HCT116 (cell line): ENCODE results near the gene SLC27A2. TPM values are rescaled to one million over a fixed set of nuclear protein-coding genes. Genes with fewer than 3 reads are reported as not detected.

ENCODE experiments used
- ATAC-seq: fragments of 200-7000 bp; cut with Tn5 transposase; 2 replicates; pipeline ENCODE4 v1.9.1; 2020; ENCODE audit warnings: mild to moderate bottlenecking, moderate library complexity
- BruUV-seq: library from RNA; stranded (reverse); fragments of 400-500 nt; replicated peaks from 2 replicates; lab custom pipeline; 2021; lab: Mats Ljungman, UMichigan
- CTCF ChIA-PET: fragments of 300-600 bp; sonication (Branson Sonifier 250); formaldehyde crosslinking; loops from one replicate; lab custom pipeline; 2021; ENCODE audit warnings: antibody characterized with exemption; lab: Charles Lee
- POLR2A ChIA-PET: fragments of 300-600, 350-600 bp; sonication (Branson Sonifier 250); formaldehyde crosslinking; loops from one replicate; lab custom pipeline; 2021; ENCODE audit warnings: antibody characterized with exemption; lab: Charles Lee
- RAD21 ChIA-PET, 2 experiments: fragments of 300-600 bp; sonication (Branson Sonifier 250); formaldehyde crosslinking; loops; one replicate each; lab custom pipeline; 2023; ENCODE audit warnings: low total read pairs in 2 of 2; ENCODE audit not compliant: uncharacterized antibody in 2 of 2, unreplicated experiment in 2 of 2, low non-redundant PET in 1 of 2; lab: Charles Lee
- DNase-seq: peaks from one replicate; pipeline ENCODE4 v3.0.0-alpha.2; 2010; ENCODE audit warnings: low read depth, low spot score
- H2AFZ ChIP-seq: fragments of 200-600 bp; shearing (Covaris generic), sonication (generic); 2 replicates; pipeline ENCODE4 v1.6.1; 2017; ENCODE audit warnings: low read depth, mixed run types, mixed read lengths, antibody characterized with exemption, low read length; ENCODE audit not compliant: poor library complexity, severe bottlenecking
- H3K27ac ChIP-seq: 2 replicates; pipeline ENCODE4 v1.5.1; 2012; ENCODE audit warnings: low read depth, low read length
- H3K27me3 ChIP-seq: fragments of 200-600 bp; sonication (generic); 2 replicates; pipeline ENCODE4 v1.6.1; 2016; ENCODE audit warnings: mixed run types, low read length, mixed read lengths; ENCODE audit not compliant: insufficient read depth
- H3K36me3 ChIP-seq, 2 experiments: fragments of 200-500 bp in 1 of 2; fragments of 200-600 bp in 1 of 2; sonication (Bioruptor generic) in 1 of 2; sonication (generic) in 1 of 2; 2 replicates each; pipeline versions ENCODE4 v1.5.1 to v1.6.1; 2014 to 2016; ENCODE audit warnings: low read length in 2 of 2, inconsistent platforms in 1 of 2, mixed read lengths in 1 of 2, mixed run types in 1 of 2; ENCODE audit not compliant: insufficient read depth in 2 of 2, control insufficient read depth in 1 of 2
- H3K4me1 ChIP-seq, 2 experiments: fragments of 200-600 bp in 1 of 2; sonication (generic) in 1 of 2; 2 replicates each; pipeline versions ENCODE4 v1.5.1 to v1.6.1; 2012 to 2017; ENCODE audit warnings: low read length in 2 of 2, inconsistent platforms in 1 of 2, mild to moderate bottlenecking in 1 of 2, mixed read lengths in 1 of 2, mixed run types in 1 of 2, moderate library complexity in 1 of 2; ENCODE audit not compliant: insufficient read depth in 2 of 2, control insufficient read depth in 1 of 2
- H3K4me2 ChIP-seq: fragments of 200-600 bp; sonication (generic); 2 replicates; pipeline ENCODE4 v1.6.1; 2017; ENCODE audit warnings: mixed run types, low read length, mixed read lengths
- H3K4me3 ChIP-seq, 2 experiments: fragments of 200-600 bp in 1 of 2; sonication (generic) in 1 of 2; replicated peaks in 1 of 2; 2 replicates each; pipeline ENCODE4 v1.5.1; 2011 to 2016; ENCODE audit warnings: low read length in 2 of 2, control low read depth in 1 of 2, low read depth in 1 of 2, mild to moderate bottlenecking in 1 of 2, mixed read lengths in 1 of 2, mixed run types in 1 of 2
- H3K79me2 ChIP-seq: fragments of 200-600 bp; sonication (generic); 2 replicates; pipeline ENCODE4 v1.6.1; 2017; ENCODE audit warnings: mild to moderate bottlenecking, mixed run types, low read length, moderate library complexity, mixed read lengths; ENCODE audit not compliant: insufficient read depth
- H3K9ac ChIP-seq: fragments of 200-600 bp; sonication (generic); 2 replicates; pipeline ENCODE4 v1.6.1; 2016; ENCODE audit warnings: low read length, mixed read lengths
- H3K9me2 ChIP-seq: fragments of 200-600 bp; sonication (generic), shearing (Covaris generic); 2 replicates; pipeline ENCODE4 v1.6.1; 2017; ENCODE audit warnings: mixed run types, mild to moderate bottlenecking, moderate library complexity; ENCODE audit not compliant: insufficient read depth
- H3K9me3 ChIP-seq, 2 experiments: fragments of 200-500 bp in 1 of 2; fragments of 200-600 bp in 1 of 2; sonication (Bioruptor generic) in 1 of 2; sonication (generic) in 1 of 2; 2 replicates each; pipeline ENCODE4 v1.6.1; 2014 to 2017; ENCODE audit warnings: low read length in 2 of 2, mixed read lengths in 2 of 2, inconsistent platforms in 1 of 2, low read depth in 1 of 2, mild to moderate bottlenecking in 1 of 2, mixed run types in 1 of 2, moderate library complexity in 1 of 2; ENCODE audit not compliant: control insufficient read depth in 1 of 2, insufficient read depth in 1 of 2
- H4K20me1 ChIP-seq: fragments of 200-600 bp; sonication (generic), shearing (Covaris generic); 2 replicates; pipeline ENCODE4 v1.6.1; 2017; ENCODE audit warnings: mixed run types, mild to moderate bottlenecking, moderate library complexity; ENCODE audit not compliant: insufficient read depth
- CBX3 ChIP-seq: IDR thresholded peaks from 2 replicates; pipeline ENCODE4 v1.6.1; 2012; ENCODE audit warnings: low read depth
- EZH2 ChIP-seq: fragments of 200-600 bp; sonication (generic); IDR thresholded peaks from 2 replicates; pipeline ENCODE4 v1.6.1; 2017; ENCODE audit warnings: antibody characterized with exemption, mixed run types
- RAD21 ChIP-seq: IDR thresholded peaks from 2 replicates; pipeline ENCODE4 v1.6.1; 2012; ENCODE audit warnings: low read depth, mild to moderate bottlenecking
- YY1 ChIP-seq: IDR thresholded peaks from 2 replicates; pipeline ENCODE4 v1.6.1; 2011; ENCODE audit warnings: low read length, low read depth, moderate library complexity, mild to moderate bottlenecking; ENCODE audit not compliant: insufficient replicate concordance; ENCODE audit errors: extremely low read depth
- intact Hi-C: fragments of 100-400 bp; cut with micrococcal nuclease; formaldehyde crosslinking; loops from 2 replicates; pipeline ENCODE4 v1.10.0; 2022
- total RNA-seq: library from RNA; stranded (reverse); gene quantifications from one replicate; pipeline ENCODE4 v1.2.1, GENCODE V29; 2021; ENCODE audit not compliant: unreplicated experiment
- TF ChIP-seq, protein P1 (sequence below), 3 experiments: fragments of 200-600 bp in 1 of 3; sonication (generic) in 1 of 3; IDR thresholded peaks in 2 of 3; conservative IDR thresholded peaks in 1 of 3; 2 replicates each; pipeline ENCODE4 v1.5.1; 2012 to 2017; ENCODE audit warnings: low read depth in 2 of 3, low read length in 2 of 3, antibody characterized with exemption in 1 of 3, borderline replicate concordance in 1 of 3, control low read depth in 1 of 3, mild to moderate bottlenecking in 1 of 3, mixed read lengths in 1 of 3, mixed run types in 1 of 3, moderate library complexity in 1 of 3; ENCODE audit not compliant: insufficient read depth in 1 of 3

SLC27A2 gene
- total RNA-seq, 1 experiment from 2014 or later, result 14.0 TPM

DNA sequence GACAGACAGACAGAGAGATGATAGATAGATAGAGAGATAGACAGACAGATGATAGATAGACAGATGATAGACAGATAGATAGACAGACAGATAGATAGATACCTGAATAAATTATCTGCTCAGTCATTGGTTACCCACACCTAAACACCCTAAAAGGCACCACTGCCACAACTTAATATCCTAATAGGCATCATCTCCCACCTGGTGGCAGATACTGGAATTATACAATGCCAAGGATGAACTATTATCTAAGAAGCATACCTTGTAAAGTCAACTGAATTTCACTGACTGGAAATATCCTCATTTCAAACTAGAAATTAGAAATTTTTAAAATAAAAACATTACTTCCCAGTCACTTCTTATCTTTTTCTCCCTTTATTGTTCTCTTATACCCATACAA, 43.6 kb upstream of the SLC27A2 start:
- H3K27ac ChIP-seq, result no peak overlapping the region

GRCh38 chr15:50140098-50140497, 41.9 kb upstream of the SLC27A2 start:
- intact Hi-C loops, result loop anchor here (10.0 kb wide), 1 partner anchor 135 kb away; no protein-coding TSS in a partner anchor
- RAD21 ChIA-PET, result no interaction called here

More for the DNA sequence above, 43.6 kb upstream of the SLC27A2 start:
- no peaks in the 10 kb centered on the region for H4K20me1 ChIP-seq
- intact Hi-C loops, result no loop called here
- RAD21 ChIA-PET, result no interaction called here
- ATAC-seq, result peak; percentile 42; the same call in 1 of the 2 replicates
- TF ChIP-seq, protein P1, sequence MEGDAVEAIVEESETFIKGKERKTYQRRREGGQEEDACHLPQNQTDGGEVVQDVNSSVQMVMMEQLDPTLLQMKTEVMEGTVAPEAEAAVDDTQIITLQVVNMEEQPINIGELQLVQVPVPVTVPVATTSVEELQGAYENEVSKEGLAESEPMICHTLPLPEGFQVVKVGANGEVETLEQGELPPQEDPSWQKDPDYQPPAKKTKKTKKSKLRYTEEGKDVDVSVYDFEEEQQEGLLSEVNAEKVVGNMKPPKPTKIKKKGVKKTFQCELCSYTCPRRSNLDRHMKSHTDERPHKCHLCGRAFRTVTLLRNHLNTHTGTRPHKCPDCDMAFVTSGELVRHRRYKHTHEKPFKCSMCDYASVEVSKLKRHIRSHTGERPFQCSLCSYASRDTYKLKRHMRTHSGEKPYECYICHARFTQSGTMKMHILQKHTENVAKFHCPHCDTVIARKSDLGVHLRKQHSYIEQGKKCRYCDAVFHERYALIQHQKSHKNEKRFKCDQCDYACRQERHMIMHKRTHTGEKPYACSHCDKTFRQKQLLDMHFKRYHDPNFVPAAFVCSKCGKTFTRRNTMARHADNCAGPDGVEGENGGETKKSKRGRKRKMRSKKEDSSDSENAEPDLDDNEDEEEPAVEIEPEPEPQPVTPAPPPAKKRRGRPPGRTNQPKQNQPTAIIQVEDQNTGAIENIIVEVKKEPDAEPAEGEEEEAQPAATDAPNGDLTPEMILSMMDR (IDR thresholded peaks at IDR 0.05 in 2 of 3, conservative IDR thresholded peaks at IDR 0.05 in 1 of 3; ENCODE audit: borderline replicate concordance in 1 of 3, insufficient read depth in 1 of 3, low read depth in 2 of 3, low read length in 2 of 3), result peak; percentile 22 to 47 (median 41); a peak in 4 of 6 replicates
- TF ChIP-seq EZH2 (no peak), RAD21 (peak; percentile 37; the same call in 1 of the 2 replicates)
- no peak overlapping the region for H3K4me3 ChIP-seq
- H3K4me1 ChIP-seq, result peaks cover 8 to 40% of the 10 kb centered on the region in 2 experiments
- H3K27me3 ChIP-seq, result no peaks in the 10 kb centered on the region
- H2AFZ ChIP-seq, result no peak overlapping the region
- POLR2A ChIA-PET, result no interaction called here
- no peak for DNase-seq
- no peaks in the 10 kb centered on the region for H3K79me2 ChIP-seq
- H3K36me3 ChIP-seq, result no peaks in the 10 kb centered on the region
- H3K9me2 ChIP-seq, result no peaks in the 10 kb centered on the region
- H3K9ac ChIP-seq, result no peak overlapping the region
- CTCF ChIA-PET, result interaction anchor here (1.1 to 2.0 kb wide), 2 partner anchors 262 to 903 kb away, joined by 5 to 7 read pairs; no protein-coding TSS in a partner anchor
- no peaks in the 10 kb centered on the region for H3K9me3 ChIP-seq
- H3K4me2 ChIP-seq, result no peak overlapping the region
- no TSS peak for BruUV-seq

More at GRCh38 chr15:50140098-50140497, 41.9 kb upstream of the SLC27A2 start:
- TF ChIP-seq CBX3, result no peak
- TF ChIP-seq, protein P1 (IDR thresholded peaks at IDR 0.05 in 2 of 3, conservative IDR thresholded peaks at IDR 0.05 in 1 of 3; ENCODE audit: borderline replicate concordance in 1 of 3, insufficient read depth in 1 of 3, low read depth in 2 of 3, low read length in 2 of 3), result no peak
- TF ChIP-seq YY1, result no peak
- TF ChIP-seq, all 23 proteins: peak for 0
- no peak overlapping the region for H3K9ac ChIP-seq
- no peak overlapping the region for H3K4me3 ChIP-seq
- CTCF ChIA-PET, result no interaction called here
- no peak overlapping the region for H3K27ac ChIP-seq
- H3K9me2 ChIP-seq, result no peaks in the 10 kb centered on the region
- no peaks in the 10 kb centered on the region for H3K36me3 ChIP-seq
- H3K27me3 ChIP-seq, result no peaks in the 10 kb centered on the region
- no peaks in the 10 kb centered on the region for H3K9me3 ChIP-seq
- H2AFZ ChIP-seq, result no peak overlapping the region
- no TSS peak for BruUV-seq
- POLR2A ChIA-PET, result no interaction called here
- H4K20me1 ChIP-seq, result no peaks in the 10 kb centered on the region
- H3K4me1 ChIP-seq, result peaks cover 4 to 29% of the 10 kb centered on the region in 2 experiments
- no peak for ATAC-seq
- H3K4me2 ChIP-seq, result no peak overlapping the region
- H3K79me2 ChIP-seq, result no peaks in the 10 kb centered on the region
- DNase-seq, result no peak
